H1 (cell line): ENCODE measurements around the gene PAQR5.

Source experiments
- CTCF ChIP-seq, 3 experiments: IDR thresholded peaks; 1 replicate in 2 of 3; 2 replicates in 1 of 3; pipeline versions ENCODE4 v1.5.1 to v1.6.1; 2011; ENCODE audit warnings: low read length in 3 of 3, mild to moderate bottlenecking in 3 of 3, inconsistent platforms in 2 of 3, low read depth in 1 of 3, moderate library complexity in 1 of 3; ENCODE audit not compliant: insufficient read depth in 1 of 3; ENCODE audit errors: control extremely low read depth in 1 of 3
- EZH2 ChIP-seq: fragments of 200-600 bp; sonication (generic); IDR thresholded peaks from 2 replicates; pipeline ENCODE4 v1.7.1; 2012; ENCODE audit warnings: low read depth, mild to moderate bottlenecking, moderate library complexity, low read length, inconsistent platforms; ENCODE audit not compliant: severe bottlenecking
- HDAC6 ChIP-seq: IDR thresholded peaks from one replicate; pipeline ENCODE4 v1.7.1; 2012; ENCODE audit warnings: low read depth, mild to moderate bottlenecking, inconsistent platforms, low read length, moderate library complexity
- POLR2A ChIP-seq, 2 experiments: IDR thresholded peaks; 1 replicate in 1 of 2; 2 replicates in 1 of 2; pipeline ENCODE4 v1.6.1; 2011; ENCODE audit warnings: low read depth in 2 of 2, low read length in 2 of 2, mild to moderate bottlenecking in 2 of 2; ENCODE audit errors: control extremely low read depth in 1 of 2
- POLR2AphosphoS5 ChIP-seq: IDR thresholded peaks from 2 replicates; pipeline ENCODE4 v1.6.1; 2011; ENCODE audit warnings: low read depth, low read length
- RAD21 ChIP-seq, 2 experiments: IDR thresholded peaks in 1 of 2; conservative IDR thresholded peaks in 1 of 2; 2 replicates each; pipeline ENCODE4 v1.6.1; 2011; ENCODE audit warnings: low read depth in 2 of 2, low read length in 2 of 2, improper control_type of control experiment in 1 of 2, inconsistent platforms in 1 of 2, mild to moderate bottlenecking in 1 of 2, moderate library complexity in 1 of 2
- SIX5 ChIP-seq: IDR thresholded peaks from 2 replicates; pipeline ENCODE4 v1.6.1; 2011; ENCODE audit warnings: mild to moderate bottlenecking, low read depth, low read length

- TF ChIP-seq POLR2A (IDR thresholded peaks at IDR 0.05; ENCODE audit: control extremely low read depth in 1 of 2, low read depth in 2 of 2, low read length in 2 of 2): no peak
- TF ChIP-seq RAD21 (IDR thresholded peaks at IDR 0.05 in 1 of 2, conservative IDR thresholded peaks at IDR 0.05 in 1 of 2; ENCODE audit: low read depth in 2 of 2, low read length in 2 of 2): no peak
- no peak for TF ChIP-seq POLR2AphosphoS5
- no peak for TF ChIP-seq EZH2
- TF ChIP-seq CTCF (IDR thresholded peaks at IDR 0.05; ENCODE audit: control extremely low read depth in 1 of 3, insufficient read depth in 1 of 3, low read depth in 1 of 3, low read length in 3 of 3): no peak
- no peak for TF ChIP-seq SIX5
- no peak for TF ChIP-seq HDAC6
Observed at GRCh38 chr15:69424001-69424400, 125.3 kb downstream of the PAQR5 start.
